Panc1 (cell line): ENCODE data around the gene AK4. TPM values are rescaled to one million over a fixed set of nuclear protein-coding genes. Genes with fewer than 3 reads are reported as not detected.
"Not testable (repeated sequence)": the region's sequence is repeated elsewhere in the genome, so short reads cannot be mapped to it uniquely, and the experiment has no call there.

Source experiments
- ATAC-seq: fragments of 200-7000 bp; cut with Tn5 transposase; 2 replicates; pipeline ENCODE4 v1.9.1; 2020; ENCODE audit warnings: mild to moderate bottlenecking, moderate library complexity
- BruUV-seq: library from RNA; stranded (reverse); fragments of 400-500 nt; replicated peaks from 2 replicates; lab custom pipeline; 2021; lab: Mats Ljungman, UMichigan
- CTCF ChIA-PET: fragments of 300-600 bp; sonication (Branson Sonifier 250); formaldehyde crosslinking; loops from one replicate; lab custom pipeline; 2022; ENCODE audit warnings: antibody characterized with exemption; lab: Charles Lee
- POLR2A ChIA-PET: fragments of 300-600 bp; sonication (Branson Sonifier 250); formaldehyde crosslinking; loops from one replicate; lab custom pipeline; 2022; ENCODE audit warnings: antibody characterized with exemption; lab: Charles Lee
- DNase-seq: peaks from one replicate; pipeline ENCODE4 v3.0.0-alpha.2; 2010; ENCODE audit warnings: low read depth, low spot score
- H3K27ac ChIP-seq: 2 replicates; pipeline ENCODE4 v1.5.1; 2011; ENCODE audit warnings: mild to moderate bottlenecking, low read length, inconsistent platforms
- H3K27me3 ChIP-seq: fragments of 200-500 bp; sonication (Bioruptor generic); 2 replicates; pipeline ENCODE4 v1.6.0; 2014; ENCODE audit warnings: low read length, inconsistent platforms; ENCODE audit not compliant: control insufficient read depth, insufficient read depth
- H3K36me3 ChIP-seq: fragments of 200-500 bp; sonication (Bioruptor generic); 2 replicates; pipeline ENCODE4 v1.5.1; 2014; ENCODE audit warnings: inconsistent platforms, mild to moderate bottlenecking, low read length, moderate library complexity; ENCODE audit not compliant: control insufficient read depth, insufficient read depth
- H3K4me1 ChIP-seq: 2 replicates; pipeline ENCODE4 v1.5.1; 2011; ENCODE audit warnings: inconsistent platforms, mild to moderate bottlenecking, low read length, moderate library complexity; ENCODE audit not compliant: control insufficient read depth, insufficient read depth
- H3K4me3 ChIP-seq, 2 experiments: 2 replicates each; pipeline ENCODE4 v1.5.1; 2011 to 2012; ENCODE audit warnings: low read depth in 2 of 2, low read length in 2 of 2, mild to moderate bottlenecking in 2 of 2, inconsistent platforms in 1 of 2, moderate library complexity in 1 of 2
- H3K9me3 ChIP-seq: fragments of 200-500 bp; sonication (Bioruptor generic); 2 replicates; pipeline ENCODE4 v1.5.1; 2014; ENCODE audit warnings: low read depth, mild to moderate bottlenecking, inconsistent platforms, low read length, moderate library complexity; ENCODE audit not compliant: control insufficient read depth, insufficient read depth
- POLR2AphosphoS5 ChIP-seq: IDR thresholded peaks from 2 replicates; pipeline ENCODE4 v1.6.1; 2012; ENCODE audit warnings: mild to moderate bottlenecking, low read depth, low read length, moderate library complexity
- SIN3A ChIP-seq: IDR thresholded peaks from 2 replicates; pipeline ENCODE4 v1.6.1; 2012; ENCODE audit warnings: low read depth, mild to moderate bottlenecking, low read length, moderate library complexity, borderline replicate concordance; ENCODE audit not compliant: insufficient read depth
- TCF7L2 ChIP-seq: IDR thresholded peaks from 2 replicates; pipeline ENCODE4 v1.6.1; 2011; ENCODE audit warnings: mild to moderate bottlenecking, low read depth, low read length, inconsistent platforms
- in situ Hi-C: cut with HindIII; loops from 2 replicates; pipeline ENCODE4 v1.10.0; 2016; ENCODE audit warnings: low sequenced_read_pairs, low pct_unique_long_range_greater_than_20kb
- intact Hi-C: fragments of 100-400 bp; cut with micrococcal nuclease; formaldehyde crosslinking; loops from one replicate; pipeline ENCODE4 v1.10.0; 2022; ENCODE audit not compliant: unreplicated experiment
- total RNA-seq: library from RNA; stranded (reverse); gene quantifications from one replicate; pipeline ENCODE4 v1.2.1, GENCODE V29; 2021; ENCODE audit not compliant: unreplicated experiment
- TF ChIP-seq, protein P1 (sequence below), 2 experiments: IDR thresholded peaks; 2 replicates each; pipeline ENCODE4 v1.6.1; 2011 to 2012; ENCODE audit warnings: low read depth in 2 of 2, control low read depth in 1 of 2, low read length in 1 of 2, mild to moderate bottlenecking in 1 of 2, moderate library complexity in 1 of 2; ENCODE audit not compliant: insufficient read depth in 1 of 2
- TF ChIP-seq, protein P2 (sequence below): fragments of 450-650 bp; IDR thresholded peaks from 2 replicates; pipeline ENCODE4 v1.5.1; 2017; ENCODE audit warnings: mild to moderate bottlenecking

The AK4 gene
- total RNA-seq, 1 experiment from 2014 or later, result 26.8 TPM

DNA sequence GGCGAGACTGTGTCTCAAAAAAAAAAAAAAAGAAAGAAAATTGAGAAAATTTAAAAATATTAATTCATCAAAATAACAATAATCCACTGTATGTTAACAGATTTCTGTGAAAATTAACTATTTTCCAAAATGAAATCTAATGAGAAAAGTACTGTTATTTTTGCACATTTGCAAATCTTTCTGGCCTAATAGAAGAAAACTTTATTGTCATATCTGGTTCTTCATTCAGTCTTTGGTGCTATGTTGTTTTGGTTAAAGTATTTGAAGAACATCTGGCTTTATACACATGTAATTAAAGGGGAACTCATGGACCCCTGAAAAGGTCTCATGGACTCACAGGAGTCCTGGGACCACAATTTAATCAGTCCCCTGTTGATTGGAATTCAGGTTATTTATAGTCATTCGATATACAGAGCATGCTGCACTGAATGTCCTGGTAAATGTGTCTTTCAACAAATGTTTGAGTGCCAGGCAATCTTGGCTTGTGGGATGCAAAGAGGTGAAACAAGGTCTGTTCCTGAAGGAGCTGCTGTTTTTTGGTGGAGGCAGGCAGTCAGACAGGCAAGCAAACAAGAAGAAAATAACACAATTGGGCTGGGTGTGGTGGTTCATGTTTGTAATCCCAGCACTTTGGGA lies 9.0 kb downstream of the AK4 start:
- TF ChIP-seq POLR2AphosphoS5 (no peak), SIN3A (no peak), TCF7L2 (no peak)
- TF ChIP-seq, protein P1, sequence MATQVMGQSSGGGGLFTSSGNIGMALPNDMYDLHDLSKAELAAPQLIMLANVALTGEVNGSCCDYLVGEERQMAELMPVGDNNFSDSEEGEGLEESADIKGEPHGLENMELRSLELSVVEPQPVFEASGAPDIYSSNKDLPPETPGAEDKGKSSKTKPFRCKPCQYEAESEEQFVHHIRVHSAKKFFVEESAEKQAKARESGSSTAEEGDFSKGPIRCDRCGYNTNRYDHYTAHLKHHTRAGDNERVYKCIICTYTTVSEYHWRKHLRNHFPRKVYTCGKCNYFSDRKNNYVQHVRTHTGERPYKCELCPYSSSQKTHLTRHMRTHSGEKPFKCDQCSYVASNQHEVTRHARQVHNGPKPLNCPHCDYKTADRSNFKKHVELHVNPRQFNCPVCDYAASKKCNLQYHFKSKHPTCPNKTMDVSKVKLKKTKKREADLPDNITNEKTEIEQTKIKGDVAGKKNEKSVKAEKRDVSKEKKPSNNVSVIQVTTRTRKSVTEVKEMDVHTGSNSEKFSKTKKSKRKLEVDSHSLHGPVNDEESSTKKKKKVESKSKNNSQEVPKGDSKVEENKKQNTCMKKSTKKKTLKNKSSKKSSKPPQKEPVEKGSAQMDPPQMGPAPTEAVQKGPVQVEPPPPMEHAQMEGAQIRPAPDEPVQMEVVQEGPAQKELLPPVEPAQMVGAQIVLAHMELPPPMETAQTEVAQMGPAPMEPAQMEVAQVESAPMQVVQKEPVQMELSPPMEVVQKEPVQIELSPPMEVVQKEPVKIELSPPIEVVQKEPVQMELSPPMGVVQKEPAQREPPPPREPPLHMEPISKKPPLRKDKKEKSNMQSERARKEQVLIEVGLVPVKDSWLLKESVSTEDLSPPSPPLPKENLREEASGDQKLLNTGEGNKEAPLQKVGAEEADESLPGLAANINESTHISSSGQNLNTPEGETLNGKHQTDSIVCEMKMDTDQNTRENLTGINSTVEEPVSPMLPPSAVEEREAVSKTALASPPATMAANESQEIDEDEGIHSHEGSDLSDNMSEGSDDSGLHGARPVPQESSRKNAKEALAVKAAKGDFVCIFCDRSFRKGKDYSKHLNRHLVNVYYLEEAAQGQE (IDR thresholded peaks at IDR 0.05; ENCODE audit: insufficient read depth in 1 of 2, low read depth in 2 of 2, low read length in 1 of 2), result no peak
- TF ChIP-seq, protein P2, sequence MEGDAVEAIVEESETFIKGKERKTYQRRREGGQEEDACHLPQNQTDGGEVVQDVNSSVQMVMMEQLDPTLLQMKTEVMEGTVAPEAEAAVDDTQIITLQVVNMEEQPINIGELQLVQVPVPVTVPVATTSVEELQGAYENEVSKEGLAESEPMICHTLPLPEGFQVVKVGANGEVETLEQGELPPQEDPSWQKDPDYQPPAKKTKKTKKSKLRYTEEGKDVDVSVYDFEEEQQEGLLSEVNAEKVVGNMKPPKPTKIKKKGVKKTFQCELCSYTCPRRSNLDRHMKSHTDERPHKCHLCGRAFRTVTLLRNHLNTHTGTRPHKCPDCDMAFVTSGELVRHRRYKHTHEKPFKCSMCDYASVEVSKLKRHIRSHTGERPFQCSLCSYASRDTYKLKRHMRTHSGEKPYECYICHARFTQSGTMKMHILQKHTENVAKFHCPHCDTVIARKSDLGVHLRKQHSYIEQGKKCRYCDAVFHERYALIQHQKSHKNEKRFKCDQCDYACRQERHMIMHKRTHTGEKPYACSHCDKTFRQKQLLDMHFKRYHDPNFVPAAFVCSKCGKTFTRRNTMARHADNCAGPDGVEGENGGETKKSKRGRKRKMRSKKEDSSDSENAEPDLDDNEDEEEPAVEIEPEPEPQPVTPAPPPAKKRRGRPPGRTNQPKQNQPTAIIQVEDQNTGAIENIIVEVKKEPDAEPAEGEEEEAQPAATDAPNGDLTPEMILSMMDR, result no peak
- no peaks in the 10 kb centered on the region for H3K4me1 ChIP-seq
- CTCF ChIA-PET, result no interaction called here
- POLR2A ChIA-PET, result no interaction called here
- H3K27me3 ChIP-seq, result no peaks in the 10 kb centered on the region
- H3K4me3 ChIP-seq, result no peak overlapping the region
- intact Hi-C loops, result no loop called here
- in situ Hi-C loops, result no loop called here
- H3K27ac ChIP-seq, result no peak overlapping the region
- H3K36me3 ChIP-seq, result no peaks in the 10 kb centered on the region
- BruUV-seq, result no TSS peak
- no peak for DNase-seq
- ATAC-seq, result no peak
- no peaks in the 10 kb centered on the region for H3K9me3 ChIP-seq

DNA sequence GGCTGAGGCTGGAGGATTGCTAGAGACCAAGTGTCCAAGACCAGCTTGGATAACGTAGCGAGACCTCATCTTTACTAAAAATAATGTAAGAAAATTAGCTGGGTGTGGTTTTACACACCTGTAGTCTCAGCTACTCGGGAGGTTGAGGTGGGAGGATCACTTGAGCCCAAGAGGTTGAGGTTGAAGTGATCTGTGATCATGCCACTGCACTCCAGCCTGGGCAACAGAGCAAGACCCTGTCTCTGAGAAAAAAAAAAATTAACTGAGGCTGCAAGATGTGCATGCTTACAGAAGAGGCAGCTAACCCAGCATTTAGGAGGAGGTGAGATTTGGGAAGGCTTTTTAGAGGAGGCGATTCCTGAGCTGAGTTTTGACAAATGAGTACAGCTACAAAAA lies 9.5 kb downstream of the AK4 start:
- Histone ChIP-seq H3K4me1 (no peaks in the 10 kb centered on the region), H3K4me3 (no peak overlapping the region), H3K27ac (no peak overlapping the region), H3K9me3 (no peaks in the 10 kb centered on the region), H3K36me3 (no peaks in the 10 kb centered on the region), H3K27me3 (no peaks in the 10 kb centered on the region)
- ChIA-PET POLR2A (no interaction called here), CTCF (no interaction called here)
- in situ Hi-C loops, result no loop called here
- DNase-seq (no peak), ATAC-seq (no peak)
- intact Hi-C loops, result no loop called here
- TF ChIP-seq POLR2AphosphoS5, result no peak
- TF ChIP-seq, protein P1 (IDR thresholded peaks at IDR 0.05; ENCODE audit: insufficient read depth in 1 of 2, low read depth in 2 of 2, low read length in 1 of 2), result no peak
- no peak for TF ChIP-seq TCF7L2
- no peak for TF ChIP-seq SIN3A
- TF ChIP-seq, protein P2, result no peak
- BruUV-seq, result no TSS peak

DNA sequence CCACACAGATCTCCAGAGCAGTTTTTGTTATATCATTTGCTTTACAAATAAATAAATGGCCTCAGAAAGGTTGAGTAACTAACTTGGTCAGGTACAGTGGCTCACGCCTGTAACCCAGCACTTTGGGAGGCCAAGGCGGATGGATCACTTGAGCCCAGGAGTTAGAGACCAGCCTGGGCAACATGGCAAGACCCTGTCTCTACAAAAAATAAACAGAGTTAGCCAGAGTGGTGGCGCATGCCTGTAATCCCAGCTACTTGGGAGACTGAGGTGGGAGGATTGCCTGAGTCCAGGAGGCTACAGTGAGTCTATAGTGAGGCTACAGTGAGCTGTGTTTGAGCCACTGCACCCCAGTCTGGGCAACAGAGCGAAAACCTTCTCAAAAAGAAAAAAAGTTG lies 11.3 kb downstream of the AK4 start:
- ATAC-seq, DNase-seq, in situ Hi-C loops, BruUV-seq, intact Hi-C loops, POLR2A ChIA-PET, H3K9me3 ChIP-seq, H3K4me3 ChIP-seq, H3K36me3 ChIP-seq, CTCF ChIA-PET, H3K27me3 ChIP-seq, H3K27ac ChIP-seq, H3K4me1 ChIP-seq: not testable (repeated sequence)
